Kidney (tissue), 14 donors: ENCODE results near the gene SDK1. TPM values are rescaled to one million over a fixed set of nuclear protein-coding genes. Genes with fewer than 3 reads are reported as not detected.

Experiments used
- DNase-seq, 5 donors: peaks; one replicate each; pipeline ENCODE4 v3.0.0-alpha.2; 2013 to 2020
- FAIRE-seq: peaks from 2 replicates; lab custom pipeline; 2012; peaks lifted over from hg19 to GRCh38; lab: Jason Lieb, UNC
- H3K27ac ChIP-seq, 2 donors: one replicate each; pipeline ENCODE4 v1.7.0; 2013; ENCODE audit warnings: low read depth in 2 of 2, low read length in 2 of 2, inconsistent platforms in 1 of 2
- H3K27me3 ChIP-seq: one replicate; pipeline ENCODE4 v1.7.1; 2013; ENCODE audit warnings: low read length, inconsistent platforms; ENCODE audit not compliant: control insufficient read depth, insufficient read depth
- H3K36me3 ChIP-seq, 3 donors: one replicate each; pipeline versions ENCODE4 v1.7.0 to v1.7.1; 2013; ENCODE audit warnings: low read length in 3 of 3, control low read depth in 1 of 3, inconsistent platforms in 1 of 3; ENCODE audit not compliant: insufficient read depth in 3 of 3, control insufficient read depth in 2 of 3
- H3K4me1 ChIP-seq, 3 donors: one replicate each; pipeline versions ENCODE4 v1.7.0 to v1.7.1; 2013; ENCODE audit warnings: low read length in 3 of 3, inconsistent platforms in 1 of 3, low read depth in 1 of 3; ENCODE audit not compliant: control insufficient read depth in 2 of 3, insufficient read depth in 2 of 3
- H3K4me3 ChIP-seq, 3 donors: one replicate each; pipeline versions ENCODE4 v1.7.0 to v1.8.1; 2013; ENCODE audit warnings: low read length in 3 of 3, control low read depth in 1 of 3, inconsistent platforms in 1 of 3
- H3K9ac ChIP-seq, 3 donors: one replicate each; pipeline versions ENCODE4 v1.7.0 to v1.7.1; 2013; ENCODE audit warnings: low read length in 3 of 3, control low read depth in 1 of 3, inconsistent platforms in 1 of 3
- H3K9me3 ChIP-seq, 3 donors: one replicate each; pipeline versions ENCODE4 v1.7.0 to v1.7.1; 2013; ENCODE audit warnings: low read length in 3 of 3, control low read depth in 1 of 3, inconsistent platforms in 1 of 3; ENCODE audit not compliant: control insufficient read depth in 2 of 3, insufficient read depth in 1 of 3
- intact Hi-C: fragments of 100-400 bp; cut with DNase I; formaldehyde crosslinking; loops from one replicate; pipeline ENCODE4 v1.11.1; 2022
- polyA plus RNA-seq: library from polyadenylated mRNA; stranded (reverse); fragments of 350-450 nt; fragmentation: Illumina TruSeq; extraction: RNeasy Lipid Tissue Mini Kit (QIAGEN cat#74804); gene quantifications from one replicate; pipeline ENCODE4 v1.2.3, GENCODE V29; 2014; ENCODE audit warnings: low read depth, low replicate concordance; ENCODE audit not compliant: insufficient read depth
- total RNA-seq: library from RNA; stranded (reverse); fragmentation: NEBNext Ultra II Directional; extraction: Animal tissue kit (Norgen Biotek cat#: 25700); gene quantifications from one replicate; pipeline ENCODE4 v1.2.1, GENCODE V29; 2021
- TF ChIP-seq, protein P1 (sequence below): IDR thresholded peaks from 3 replicates; pipeline ENCODE4 v1.5.1; 2012; ENCODE audit warnings: mild to moderate bottlenecking, moderate library complexity, borderline replicate concordance; ENCODE audit not compliant: insufficient read depth; ENCODE audit errors: extremely low read depth
- donor health status: control.
- donor health status: control.
- donor health status: control.
- donor health status: control.
- donor health status: control.
- donor health status: DM: yes; HTN: yes; CAD: no.
- donor health status: Normal renal cell carcinoma (clear cell type).

Gene SDK1
- total and polyA plus RNA-seq, 2 donors from 2014 or later = 2.0 to 38.3 TPM

DNA sequence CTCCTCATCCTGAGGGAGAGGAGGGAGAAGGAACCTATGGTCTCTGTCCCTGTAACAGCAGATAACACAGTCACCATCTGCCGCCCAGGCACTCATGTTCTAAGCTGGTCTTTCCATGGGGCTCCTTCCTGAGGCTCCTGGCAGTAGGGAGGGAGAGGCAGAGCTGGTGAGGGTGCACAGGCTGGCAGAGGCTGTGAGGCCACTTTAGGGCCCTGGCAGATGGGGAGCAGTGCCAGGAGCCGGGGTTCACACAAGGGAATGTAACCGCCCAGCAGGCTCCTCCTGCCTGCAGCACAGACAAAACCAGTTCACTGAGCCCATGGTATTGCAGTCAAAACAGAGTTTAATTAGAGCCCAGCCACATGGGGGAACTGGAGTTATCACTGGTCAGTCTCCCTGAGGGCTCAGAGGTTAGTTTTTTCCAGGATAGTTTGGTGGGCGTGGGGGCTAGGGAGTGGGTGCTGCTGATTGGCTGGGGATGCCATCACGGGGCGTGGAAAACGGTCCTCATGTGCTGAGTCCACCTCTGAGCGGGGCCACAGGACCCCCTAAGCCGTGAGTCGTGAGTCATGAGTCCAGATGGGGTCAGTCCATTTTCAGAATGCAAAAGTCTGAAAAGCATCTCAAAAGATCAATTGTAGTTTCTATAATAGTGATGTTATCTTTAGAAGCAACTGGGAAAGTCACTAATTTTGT, 881.7 kb downstream of the SDK1 start:
- H3K27me3 ChIP-seq = no peaks in the 10 kb centered on the region
- no peaks in the 10 kb centered on the region for H3K36me3 ChIP-seq
- TF ChIP-seq, protein P1, sequence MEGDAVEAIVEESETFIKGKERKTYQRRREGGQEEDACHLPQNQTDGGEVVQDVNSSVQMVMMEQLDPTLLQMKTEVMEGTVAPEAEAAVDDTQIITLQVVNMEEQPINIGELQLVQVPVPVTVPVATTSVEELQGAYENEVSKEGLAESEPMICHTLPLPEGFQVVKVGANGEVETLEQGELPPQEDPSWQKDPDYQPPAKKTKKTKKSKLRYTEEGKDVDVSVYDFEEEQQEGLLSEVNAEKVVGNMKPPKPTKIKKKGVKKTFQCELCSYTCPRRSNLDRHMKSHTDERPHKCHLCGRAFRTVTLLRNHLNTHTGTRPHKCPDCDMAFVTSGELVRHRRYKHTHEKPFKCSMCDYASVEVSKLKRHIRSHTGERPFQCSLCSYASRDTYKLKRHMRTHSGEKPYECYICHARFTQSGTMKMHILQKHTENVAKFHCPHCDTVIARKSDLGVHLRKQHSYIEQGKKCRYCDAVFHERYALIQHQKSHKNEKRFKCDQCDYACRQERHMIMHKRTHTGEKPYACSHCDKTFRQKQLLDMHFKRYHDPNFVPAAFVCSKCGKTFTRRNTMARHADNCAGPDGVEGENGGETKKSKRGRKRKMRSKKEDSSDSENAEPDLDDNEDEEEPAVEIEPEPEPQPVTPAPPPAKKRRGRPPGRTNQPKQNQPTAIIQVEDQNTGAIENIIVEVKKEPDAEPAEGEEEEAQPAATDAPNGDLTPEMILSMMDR = no peak
- FAIRE-seq (no peak), DNase-seq (no peak)
- H3K9me3 ChIP-seq = no peaks in the 10 kb centered on the region
- H3K27ac ChIP-seq = no peak overlapping the region
- no peak overlapping the region for H3K4me3 ChIP-seq
- H3K9ac ChIP-seq = no peak overlapping the region
- H3K4me1 ChIP-seq = no peaks in the 10 kb centered on the region
- intact Hi-C loops = no loop called here

DNA sequence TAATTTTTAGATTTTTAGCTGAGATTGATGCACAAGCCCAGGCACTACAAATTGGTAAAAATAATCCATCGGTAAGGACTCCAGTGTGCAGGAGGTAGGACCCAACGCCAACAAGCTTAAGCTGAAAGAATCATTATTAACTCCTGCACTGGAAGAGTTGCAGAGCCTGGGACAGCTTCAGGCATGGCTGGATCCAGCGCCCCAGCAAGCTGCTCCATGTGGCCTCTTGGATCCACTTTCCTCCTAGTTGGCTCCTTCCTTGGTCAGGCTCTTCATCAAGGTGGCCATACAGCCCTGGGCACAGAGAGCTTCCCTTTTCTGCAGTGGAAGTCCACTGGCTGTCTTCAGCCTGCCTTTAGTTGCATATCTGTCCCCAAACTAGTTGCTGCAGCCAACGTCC, 883.6 kb downstream of the SDK1 start:
- DNase-seq = no peak
- Histone ChIP-seq H3K4me3 (no peak overlapping the region), H3K27me3 (no peaks in the 10 kb centered on the region), H3K36me3 (no peaks in the 10 kb centered on the region), H3K9ac (no peak overlapping the region), H3K4me1 (peaks cover 0 to 6% (median 0%) of the 10 kb centered on the region in 3 donors), H3K27ac (no peak overlapping the region), H3K9me3 (no peaks in the 10 kb centered on the region)
- intact Hi-C loops = no loop called here
- TF ChIP-seq, protein P1 = no peak
- FAIRE-seq = no peak

DNA sequence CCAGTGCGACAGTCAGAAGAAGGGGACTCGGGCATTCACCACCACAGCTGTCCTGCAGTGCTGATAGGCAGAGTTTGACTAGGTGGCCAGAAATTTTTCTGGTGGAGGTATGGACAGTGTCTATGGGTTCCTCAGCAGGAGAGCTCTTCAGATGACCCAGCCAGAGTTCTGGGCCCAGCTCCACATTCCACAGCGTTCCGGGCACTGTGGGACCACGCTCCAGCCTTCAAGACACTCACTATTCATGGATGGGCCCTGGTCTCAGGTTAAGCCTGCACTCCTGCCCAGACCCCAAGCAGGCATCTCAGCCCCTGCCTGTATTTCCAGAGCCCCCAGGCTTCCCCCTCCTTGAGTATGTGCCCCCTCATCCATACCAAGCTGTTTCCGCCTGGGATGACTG, 884.1 kb downstream of the SDK1 start:
- H3K27me3 ChIP-seq = no peaks in the 10 kb centered on the region
- H3K4me3 ChIP-seq = no peak overlapping the region
- TF ChIP-seq, protein P1 = no peak
- no peak overlapping the region for H3K9ac ChIP-seq
- intact Hi-C loops = no loop called here
- H3K27ac ChIP-seq = no peak overlapping the region
- peaks cover 0 to 6% (median 0%) of the 10 kb centered on the region in 3 donors for H3K4me1 ChIP-seq
- FAIRE-seq = no peak
- H3K9me3 ChIP-seq = no peaks in the 10 kb centered on the region
- no peak for DNase-seq
- H3K36me3 ChIP-seq = no peaks in the 10 kb centered on the region
